Left lung (tissue), 10 donors: ENCODE results near the gene TBC1D14. TPM values are rescaled to one million over a fixed set of nuclear protein-coding genes. Genes with fewer than 3 reads are reported as not detected.

Experiments used
- ATAC-seq: fragments of 200-7000 bp; cut with Tn5 transposase; one replicate; pipeline ENCODE4 v1.9.1; 2020; ENCODE audit warnings: moderate library complexity
- DNase-seq, 4 donors: peaks; one replicate each; pipeline ENCODE4 v3.0.0-alpha.2; 2013 to 2020
- H3K27ac ChIP-seq, 2 donors: fragments of 200-600 bp; sonication (generic) in 1 of 2; one replicate each; pipeline versions ENCODE4 v1.5.0 to v1.8.0; 2020 to 2021
- H3K27me3 ChIP-seq, 2 donors: fragments of 200-600 bp; sonication (generic) in 1 of 2; one replicate each; pipeline versions ENCODE4 v1.5.0 to v1.8.0; 2020 to 2021
- H3K36me3 ChIP-seq, 2 donors: fragments of 200-600 bp; sonication (generic) in 1 of 2; one replicate each; pipeline versions ENCODE4 v1.5.0 to v1.8.0; 2020 to 2021
- H3K4me1 ChIP-seq, 2 donors: fragments of 200-600 bp; one replicate each; pipeline ENCODE4 v1.8.0; 2021
- H3K4me3 ChIP-seq, 2 donors: fragments of 200-600 bp; sonication (generic) in 1 of 2; one replicate each; pipeline versions ENCODE4 v1.5.0 to v1.8.0; 2020 to 2021; ENCODE audit warnings: mild to moderate bottlenecking in 1 of 2
- H3K9me3 ChIP-seq, 2 donors: fragments of 200-600 bp; sonication (generic) in 1 of 2; one replicate each; pipeline versions ENCODE4 v1.5.0 to v1.8.0; 2020 to 2021
- CTCF ChIP-seq, 2 donors: fragments of 200-600 bp; sonication (generic) in 1 of 2; IDR thresholded peaks; one replicate each; pipeline versions ENCODE4 v1.5.0 to v1.8.0; 2021; ENCODE audit warnings: antibody characterized with exemption in 2 of 2
- intact Hi-C, 2 donors: fragments of 100-400 bp; cut with DNase I; formaldehyde crosslinking; loops; one replicate each; pipeline versions ENCODE4 v1.11.2 to v1.14.2; 2022
- polyA plus RNA-seq, 6 donors: library from polyadenylated mRNA; unstranded; fragments of 120-200 nt; gene quantifications; one replicate each; pipeline ENCODE4 v1.2.1, GENCODE V29; 2013; ENCODE audit not compliant: insufficient read length in 6 of 6
- total RNA-seq, 2 donors: library from RNA; stranded (reverse); fragmentation: NEBNext Ultra II Directional; extraction: Animal tissue kit (Norgen Biotek cat#: 25700); gene quantifications; one replicate each; pipeline ENCODE4 v1.2.1, GENCODE V29; 2021
- donor health status: DM: no; HTN: yes; CAD: no.
- donor health status: DM: no; HTN: no; CAD: no.

Gene TBC1D14
- total and polyA plus RNA-seq, 8 donors = 39.2 to 73.4 (median 45.1) TPM

GRCh38 chr4:6956434-6957147 is 47.0 kb downstream of the TBC1D14 start:
- H3K27me3 ChIP-seq = no peaks in the 10 kb centered on the region
- H3K36me3 ChIP-seq = peaks cover 0 to 4% of the 10 kb centered on the region in 2 donors
- H3K27ac ChIP-seq = no peak overlapping the region
- H3K4me1 ChIP-seq = peaks cover 7 to 50% of the 10 kb centered on the region in 2 donors
- TF ChIP-seq CTCF (IDR thresholded peaks at IDR 0.05) = no peak
- intact Hi-C loops = no loop called here
- DNase-seq = no peak
- no peaks in the 10 kb centered on the region for H3K9me3 ChIP-seq
- no peak for ATAC-seq
- no peak overlapping the region for H3K4me3 ChIP-seq

GRCh38 chr4:6957148-6957520 is 47.5 kb downstream of the TBC1D14 start:
- H3K4me1 ChIP-seq = peaks cover 7 to 48% of the 10 kb centered on the region in 2 donors
- H3K4me3 ChIP-seq = no peak overlapping the region
- H3K27me3 ChIP-seq = no peaks in the 10 kb centered on the region
- no peaks in the 10 kb centered on the region for H3K9me3 ChIP-seq
- ATAC-seq (no peak), DNase-seq (no peak)
- no peak for TF ChIP-seq CTCF (IDR thresholded peaks at IDR 0.05)
- intact Hi-C loops = no loop called here
- peaks cover 0 to 4% of the 10 kb centered on the region in 2 donors for H3K36me3 ChIP-seq
- no peak overlapping the region for H3K27ac ChIP-seq

- ATAC-seq (no peak), DNase-seq (no peak)
- H3K4me3 ChIP-seq = no peak overlapping the region
- intact Hi-C loops = no loop called here
- H3K27ac ChIP-seq = no peak overlapping the region
- peaks cover 7 to 48% of the 10 kb centered on the region in 2 donors for H3K4me1 ChIP-seq
- H3K9me3 ChIP-seq = no peaks in the 10 kb centered on the region
- no peaks in the 10 kb centered on the region for H3K27me3 ChIP-seq
- peaks cover 0 to 4% of the 10 kb centered on the region in 2 donors for H3K36me3 ChIP-seq
- TF ChIP-seq CTCF (IDR thresholded peaks at IDR 0.05) = no peak
These were observed 48.4 kb downstream of the TBC1D14 start for GRCh38 chr4:6957994-6958393.

GRCh38 chr4:6959261-6959660 is 49.6 kb downstream of the TBC1D14 start:
- Histone ChIP-seq H3K36me3 (peaks cover 0 to 4% of the 10 kb centered on the region in 2 donors), H3K9me3 (no peaks in the 10 kb centered on the region), H3K27ac (no peak overlapping the region), H3K4me3 (no peak overlapping the region), H3K27me3 (no peaks in the 10 kb centered on the region), H3K4me1 (peaks cover under 1 to 53% of the 10 kb centered on the region in 2 donors)
- no peak for TF ChIP-seq CTCF (IDR thresholded peaks at IDR 0.05)
- DNase-seq = no peak
- intact Hi-C loops = no loop called here
- no peak for ATAC-seq

- no peaks in the 10 kb centered on the region for H3K27me3 ChIP-seq
- no peak for ATAC-seq
- no peak for DNase-seq
- intact Hi-C loops = no loop called here
- H3K4me1 ChIP-seq = peaks cover 0 to 54% of the 10 kb centered on the region in 2 donors
- H3K9me3 ChIP-seq = no peaks in the 10 kb centered on the region
- H3K36me3 ChIP-seq = peaks cover 0 to 4% of the 10 kb centered on the region in 2 donors
- no peak overlapping the region for H3K27ac ChIP-seq
- no peak overlapping the region for H3K4me3 ChIP-seq
- no peak for TF ChIP-seq CTCF (IDR thresholded peaks at IDR 0.05)
These were observed 50.5 kb downstream of the TBC1D14 start for GRCh38 chr4:6960154-6960553.
